Gastroesophageal sphincter (tissue), 4 donors: Measurements from ENCODE around the gene CADM1. TPM values are rescaled to one million over a fixed set of nuclear protein-coding genes. Genes with fewer than 3 reads are reported as not detected.

Experiments
- ATAC-seq: fragments of 150-250 bp; one replicate; pipeline ENCODE4 v1.9.1; 2016; ENCODE audit warnings: mild to moderate bottlenecking, moderate library complexity
- H3K27ac ChIP-seq, 4 donors: fragments of 200-600 bp; sonication (generic) in 3 of 4; 1 replicate in 3 of 4; 2 replicates in 1 of 4; pipeline ENCODE4 v1.5.1; 2016 to 2019
- H3K27me3 ChIP-seq: fragments of 200-600 bp; sonication (generic); one replicate; pipeline ENCODE4 v1.5.1; 2019
- H3K36me3 ChIP-seq, 2 donors: fragments of 200-600 bp; sonication (generic); one replicate each; pipeline ENCODE4 v1.5.1; 2019; ENCODE audit warnings: control low read depth in 1 of 2
- H3K4me1 ChIP-seq, 3 donors: fragments of 200-600 bp; sonication (generic); 1 replicate in 2 of 3; 2 replicates in 1 of 3; pipeline ENCODE4 v1.5.1; 2016 to 2019; ENCODE audit warnings: control low read depth in 2 of 3
- H3K4me3 ChIP-seq, 2 donors: fragments of 200-600 bp; sonication (generic); one replicate each; pipeline ENCODE4 v1.5.1; 2019; ENCODE audit warnings: mild to moderate bottlenecking in 1 of 2, moderate library complexity in 1 of 2
- H3K9me3 ChIP-seq, 3 donors: fragments of 200-600 bp; sonication (generic); one replicate each; pipeline ENCODE4 v1.5.1; 2017 to 2019; ENCODE audit warnings: control low read depth in 2 of 3
- EP300 ChIP-seq: sonication (generic); formaldehyde crosslinking; IDR thresholded peaks from one replicate; pipeline ENCODE4 v1.6.1; 2017; ENCODE audit warnings: antibody characterized with exemption, mild to moderate bottlenecking
- POLR2A ChIP-seq, 2 donors: fragments of 450-650 bp; IDR thresholded peaks; one replicate each; pipeline ENCODE4 v1.6.1; 2017; ENCODE audit warnings: antibody characterized with exemption in 2 of 2, mild to moderate bottlenecking in 2 of 2, moderate library complexity in 1 of 2
- POLR2AphosphoS5 ChIP-seq: sonication (generic); formaldehyde crosslinking; IDR thresholded peaks from one replicate; pipeline ENCODE4 v1.6.1; 2017; ENCODE audit warnings: antibody characterized with exemption
- WGBS, 2 donors: methylation state at CpG; one replicate each; pipeline ENCODE4 v1.1.5; 2018; ENCODE audit warnings: low coverage in 1 of 2; 5-methylcytosine and 5-hydroxymethylcytosine counted together
- total RNA-seq, 4 donors: library from RNA; depleted of rRNA; stranded (reverse); fragments of >200 nt; gene quantifications; one replicate each; pipeline ENCODE4 v1.1.0, GENCODE V29; 2016
- TF ChIP-seq, protein P1 (sequence below), 4 experiments: fragments of 200-600 bp in 2 of 4; fragments of 450-650 bp in 2 of 4; sonication (generic) in 1 of 4; IDR thresholded peaks; one replicate each; pipeline ENCODE4 v1.5.1; 2017 to 2019; ENCODE audit warnings: antibody characterized with exemption in 4 of 4, mild to moderate bottlenecking in 2 of 4, moderate library complexity in 2 of 4

The CADM1 gene
- total RNA-seq, 4 donors from 2014 or later = 10.4 to 23.5 (median 17.1) TPM

DNA sequence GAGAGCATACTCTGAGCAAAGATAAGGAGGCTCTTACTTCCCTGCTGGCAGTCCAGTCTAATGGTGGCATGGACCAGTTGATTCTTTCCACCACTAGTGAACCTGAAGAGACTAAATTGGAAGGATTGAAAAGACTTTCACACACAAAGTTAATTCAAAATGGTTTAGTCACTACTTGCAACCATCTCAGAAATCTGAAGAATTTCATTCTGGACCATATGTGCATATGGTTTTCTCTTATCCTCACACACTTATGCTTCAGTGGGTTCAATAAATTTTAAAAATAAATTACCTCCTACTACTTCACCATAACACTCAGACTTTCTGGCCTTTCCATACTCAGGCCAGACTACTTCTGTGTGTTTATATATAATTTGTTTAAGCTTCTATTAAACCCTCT is 44.7 kb downstream of the CADM1 start:
- H3K36me3 ChIP-seq = no peaks in the 10 kb centered on the region
- no peaks in the 10 kb centered on the region for H3K27me3 ChIP-seq
- TF ChIP-seq POLR2A (IDR thresholded peaks at IDR 0.05) (no peak), EP300 (no peak), POLR2AphosphoS5 (no peak)
- TF ChIP-seq, protein P1, sequence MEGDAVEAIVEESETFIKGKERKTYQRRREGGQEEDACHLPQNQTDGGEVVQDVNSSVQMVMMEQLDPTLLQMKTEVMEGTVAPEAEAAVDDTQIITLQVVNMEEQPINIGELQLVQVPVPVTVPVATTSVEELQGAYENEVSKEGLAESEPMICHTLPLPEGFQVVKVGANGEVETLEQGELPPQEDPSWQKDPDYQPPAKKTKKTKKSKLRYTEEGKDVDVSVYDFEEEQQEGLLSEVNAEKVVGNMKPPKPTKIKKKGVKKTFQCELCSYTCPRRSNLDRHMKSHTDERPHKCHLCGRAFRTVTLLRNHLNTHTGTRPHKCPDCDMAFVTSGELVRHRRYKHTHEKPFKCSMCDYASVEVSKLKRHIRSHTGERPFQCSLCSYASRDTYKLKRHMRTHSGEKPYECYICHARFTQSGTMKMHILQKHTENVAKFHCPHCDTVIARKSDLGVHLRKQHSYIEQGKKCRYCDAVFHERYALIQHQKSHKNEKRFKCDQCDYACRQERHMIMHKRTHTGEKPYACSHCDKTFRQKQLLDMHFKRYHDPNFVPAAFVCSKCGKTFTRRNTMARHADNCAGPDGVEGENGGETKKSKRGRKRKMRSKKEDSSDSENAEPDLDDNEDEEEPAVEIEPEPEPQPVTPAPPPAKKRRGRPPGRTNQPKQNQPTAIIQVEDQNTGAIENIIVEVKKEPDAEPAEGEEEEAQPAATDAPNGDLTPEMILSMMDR (IDR thresholded peaks at IDR 0.05) = no peak
- H3K27ac ChIP-seq = no peak overlapping the region
- no peaks in the 10 kb centered on the region for H3K4me1 ChIP-seq
- H3K9me3 ChIP-seq = no peaks in the 10 kb centered on the region
- H3K4me3 ChIP-seq = no peak overlapping the region
- ATAC-seq = no peak

DNA sequence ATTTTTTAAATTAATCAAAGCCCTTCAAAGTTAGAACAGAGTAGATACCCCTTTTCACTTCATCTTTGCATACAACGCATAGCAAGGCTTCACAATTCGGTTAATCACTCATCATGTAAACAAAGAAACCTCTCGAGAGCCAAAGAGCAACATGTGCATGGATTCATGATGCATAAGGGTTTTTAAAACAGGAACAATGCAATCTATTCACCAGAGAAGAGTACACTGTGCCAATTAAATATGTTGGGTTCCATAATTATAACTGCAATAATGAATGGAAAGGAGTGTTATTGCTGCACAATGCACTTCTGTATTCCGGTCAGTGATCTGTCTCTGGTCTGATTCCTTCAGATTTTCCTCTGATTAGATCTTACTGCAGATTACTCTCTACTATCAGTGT is 45.3 kb downstream of the CADM1 start:
- WGBS, 2 donors = 71% methylated on average over 4 of the region's 4 CpGs
- Histone ChIP-seq H3K27ac (no peak overlapping the region), H3K27me3 (no peaks in the 10 kb centered on the region), H3K4me3 (no peak overlapping the region), H3K36me3 (no peaks in the 10 kb centered on the region), H3K4me1 (no peaks in the 10 kb centered on the region), H3K9me3 (no peaks in the 10 kb centered on the region)
- TF ChIP-seq, protein P1 (IDR thresholded peaks at IDR 0.05) = no peak
- no peak for TF ChIP-seq POLR2AphosphoS5
- TF ChIP-seq POLR2A (IDR thresholded peaks at IDR 0.05) = no peak
- TF ChIP-seq EP300 = no peak
- no peak for ATAC-seq

DNA sequence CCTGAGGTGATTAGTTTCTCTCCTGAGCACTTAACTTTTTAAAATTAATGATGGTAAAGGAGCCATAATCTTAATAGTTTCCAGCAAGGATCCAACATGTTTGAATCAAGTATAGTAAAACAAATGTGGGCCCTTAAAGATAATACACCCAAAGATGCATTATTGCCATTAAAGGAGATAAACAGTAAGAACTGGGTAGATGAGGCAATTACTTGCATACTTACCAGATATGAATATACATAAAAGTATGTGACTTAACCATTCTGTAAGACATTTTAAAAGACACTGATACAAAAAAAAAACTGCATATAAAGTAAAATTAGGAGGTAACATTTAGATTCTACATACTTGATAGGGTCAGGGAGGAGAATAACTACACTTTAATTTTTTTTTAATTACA is 48.2 kb downstream of the CADM1 start:
- no peak for TF ChIP-seq POLR2A (IDR thresholded peaks at IDR 0.05)
- TF ChIP-seq POLR2AphosphoS5 = no peak
- TF ChIP-seq EP300 = no peak
- no peak for ATAC-seq
- no peaks in the 10 kb centered on the region for H3K4me1 ChIP-seq
- no peak overlapping the region for H3K27ac ChIP-seq
- H3K36me3 ChIP-seq = no peaks in the 10 kb centered on the region
- no peak overlapping the region for H3K4me3 ChIP-seq
- no peaks in the 10 kb centered on the region for H3K9me3 ChIP-seq
- no peaks in the 10 kb centered on the region for H3K27me3 ChIP-seq

DNA sequence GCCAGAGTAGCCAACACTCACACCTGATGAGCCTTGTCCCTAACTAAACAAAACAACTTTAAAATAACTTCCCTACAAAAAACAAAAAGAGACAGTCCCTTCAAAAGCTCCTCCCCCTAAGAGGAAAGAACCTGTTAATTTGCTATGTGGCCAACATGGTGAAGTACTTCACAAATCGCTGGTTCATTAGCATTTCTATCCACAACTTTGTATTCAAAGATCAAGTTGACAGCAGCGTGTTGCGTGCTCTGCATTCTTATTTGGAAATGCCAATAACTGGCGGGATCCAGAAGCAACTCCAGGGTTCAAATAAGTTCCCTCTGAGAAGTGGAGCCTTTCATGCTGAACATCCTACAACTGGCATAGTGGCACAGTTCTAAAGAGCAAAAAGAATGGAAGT is 48.6 kb downstream of the CADM1 start:
- H3K27ac ChIP-seq = no peak overlapping the region
- H3K4me3 ChIP-seq = no peak overlapping the region
- TF ChIP-seq EP300 (no peak), POLR2A (IDR thresholded peaks at IDR 0.05) (no peak), POLR2AphosphoS5 (no peak)
- TF ChIP-seq, protein P1 (IDR thresholded peaks at IDR 0.05) = no peak

DNA sequence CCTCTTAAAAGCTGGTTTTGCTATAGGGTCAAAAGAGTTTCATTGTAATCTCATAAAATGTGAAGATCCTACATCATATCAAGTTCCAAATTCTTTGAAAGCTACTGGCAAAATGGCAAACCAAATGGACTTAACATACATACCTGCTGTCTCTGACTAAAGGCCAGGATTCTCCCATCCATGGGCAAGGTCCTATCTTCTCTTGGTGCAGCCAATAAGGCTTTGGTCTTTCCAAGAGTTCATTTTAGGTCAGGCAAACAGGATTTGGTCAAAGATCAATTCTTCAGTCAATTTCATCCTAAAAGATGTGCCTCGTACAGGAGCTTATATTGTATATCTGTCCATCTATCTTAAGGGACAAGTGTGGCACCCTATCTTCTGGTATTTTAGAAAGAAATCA is 49.7 kb downstream of the CADM1 start:
- TF ChIP-seq, protein P1 (IDR thresholded peaks at IDR 0.05) = no peak
- TF ChIP-seq EP300 (no peak), POLR2A (IDR thresholded peaks at IDR 0.05) (no peak), POLR2AphosphoS5 (no peak)
- H3K4me3 ChIP-seq = no peak overlapping the region
- H3K4me1 ChIP-seq = no peaks in the 10 kb centered on the region
- no peak overlapping the region for H3K27ac ChIP-seq
- WGBS, 2 donors = 100% methylated on average over 1 of the region's 1 CpG
- no peaks in the 10 kb centered on the region for H3K9me3 ChIP-seq
- no peaks in the 10 kb centered on the region for H3K27me3 ChIP-seq
- H3K36me3 ChIP-seq = no peaks in the 10 kb centered on the region
- ATAC-seq = no peak

More for the DNA sequence above, 48.6 kb downstream of the CADM1 start:
- Histone ChIP-seq H3K36me3 (no peaks in the 10 kb centered on the region), H3K27me3 (no peaks in the 10 kb centered on the region), H3K9me3 (no peaks in the 10 kb centered on the region), H3K4me1 (no peaks in the 10 kb centered on the region)
- no peak for ATAC-seq
- WGBS, 2 donors = 98 to 100% methylated on average over 4 of the region's 4 CpGs
